HepG2 (cell line): ENCODE measurements around the gene PTPRH. TPM values are rescaled to one million over a fixed set of nuclear protein-coding genes. Genes with fewer than 3 reads are reported as not detected.

Source experiments
- AGO2 ChIP-seq: fragments of 200-400 bp; formaldehyde crosslinking; optimal IDR thresholded peaks from 2 replicates; pipeline ENCODE3; 2017; ENCODE audit warnings: mild to moderate bottlenecking, low read depth, low read length, moderate library complexity
- ATF1 ChIP-seq: IDR thresholded peaks from 2 replicates; pipeline ENCODE4 v1.6.1; 2016; ENCODE audit warnings: mild to moderate bottlenecking, control low read depth
- CCAR2 ChIP-seq: fragments of 200-400 bp; formaldehyde crosslinking; optimal IDR thresholded peaks from 2 replicates; pipeline ENCODE3; 2018; ENCODE audit warnings: low read depth, mild to moderate bottlenecking, low read length, moderate library complexity
- EZH2 ChIP-seq: conservative IDR thresholded peaks from 2 replicates; pipeline ENCODE4 v1.6.1; 2012; ENCODE audit warnings: mild to moderate bottlenecking, low read depth, low read length, moderate library complexity
- GMEB1 ChIP-seq: sonication (generic); formaldehyde crosslinking; IDR thresholded peaks from 2 replicates; pipeline ENCODE4 v1.5.1; 2020; ENCODE audit warnings: missing genetic modification reagents, mild to moderate bottlenecking, borderline replicate concordance
- JUNB ChIP-seq: sonication (generic); formaldehyde crosslinking; IDR thresholded peaks from 2 replicates; pipeline ENCODE4 v1.8.0; 2022; ENCODE audit warnings: missing genetic modification reagents, mild to moderate bottlenecking, borderline replicate concordance
- KLF11 ChIP-seq: IDR thresholded peaks from 2 replicates; pipeline ENCODE4 v1.6.1; 2016; ENCODE audit warnings: missing compliant biosample characterization
- KLF16 ChIP-seq, 2 experiments: sonication (generic) in 1 of 2; formaldehyde crosslinking in 1 of 2; IDR thresholded peaks; 2 replicates each; pipeline versions ENCODE4 v1.6.1 to v1.8.0; 2016 to 2023; ENCODE audit warnings: missing genetic modification reagents in 2 of 2, missing compliant biosample characterization in 1 of 2
- MAFG ChIP-seq: sonication (generic); formaldehyde crosslinking; IDR thresholded peaks from 2 replicates; pipeline ENCODE4 v1.5.1; 2020; ENCODE audit warnings: mild to moderate bottlenecking, missing genetic modification reagents
- MLLT10 ChIP-seq: sonication (generic); formaldehyde crosslinking; IDR thresholded peaks from 2 replicates; pipeline ENCODE4 v1.4.0; 2020; ENCODE audit warnings: missing genetic modification reagents
- NFE2L1 ChIP-seq: sonication (generic); formaldehyde crosslinking; IDR thresholded peaks from 2 replicates; pipeline ENCODE4 v1.4.0; 2020; ENCODE audit warnings: missing genetic modification reagents, mild to moderate bottlenecking, borderline replicate concordance
- PATZ1 ChIP-seq: sonication (generic); formaldehyde crosslinking; IDR thresholded peaks from 2 replicates; pipeline ENCODE4 v1.4.0; 2020; ENCODE audit warnings: missing genetic modification reagents
- SNAPC2 ChIP-seq: sonication (generic); formaldehyde crosslinking; IDR thresholded peaks from 2 replicates; pipeline ENCODE4 v1.8.1; 2022; ENCODE audit warnings: mild to moderate bottlenecking, missing genetic modification reagents
- SRSF4 ChIP-seq: fragments of 200-400 bp; formaldehyde crosslinking; IDR thresholded peaks from one replicate; pipeline ENCODE4 v1.6.1; 2018; ENCODE audit warnings: mild to moderate bottlenecking, low read depth, low read length, moderate library complexity; ENCODE audit not compliant: poor library complexity, severe bottlenecking
- THRA ChIP-seq: sonication (generic); formaldehyde crosslinking; IDR thresholded peaks from 2 replicates; pipeline ENCODE4 v1.4.0; 2020; ENCODE audit warnings: missing genetic modification reagents, borderline replicate concordance
- ZBTB44 ChIP-seq: sonication (generic); formaldehyde crosslinking; IDR thresholded peaks from 2 replicates; pipeline ENCODE4 v1.4.0; 2020; ENCODE audit warnings: missing genetic modification reagents
- ZKSCAN8 ChIP-seq: IDR thresholded peaks from 2 replicates; pipeline ENCODE4 v1.6.1; 2016; ENCODE audit warnings: borderline replicate concordance, missing genetic modification reagents, missing compliant biosample characterization
- ZNF547 ChIP-seq: sonication (generic); formaldehyde crosslinking; IDR thresholded peaks from 2 replicates; pipeline ENCODE4 v1.5.1; 2020; ENCODE audit warnings: mild to moderate bottlenecking, missing genetic modification reagents
- ZNF607 ChIP-seq: sonication (generic); formaldehyde crosslinking; IDR thresholded peaks from 2 replicates; pipeline ENCODE4 v1.5.1; 2020; ENCODE audit warnings: missing genetic modification reagents, mild to moderate bottlenecking, borderline replicate concordance
- polyA plus RNA-seq, 8 experiments: library from polyadenylated mRNA; depleted of rRNA in 3 of 8; stranded (reverse) in 7 of 8; unstranded in 1 of 8; fragments of >200 nt; fragmentation: Illumina TruSeq in 4 of 8; extraction: Trizol in 4 of 8; gene quantifications; 2 replicates each; pipeline versions ENCODE4 v1.2.1 to v1.2.3, GENCODE V29; 2011 to 2016; ENCODE audit warnings: low read depth in 4 of 8, missing spikeins in 1 of 8, mixed read lengths in 1 of 8; ENCODE audit not compliant: insufficient read depth in 1 of 8
- total RNA-seq, 5 experiments: library from RNA; depleted of rRNA; stranded (reverse); fragments of >200 nt; fragmentation: Illumina TruSeq; extraction: Trizol; gene quantifications; 2 replicates each; pipeline ENCODE4 v1.2.3, GENCODE V29; 2016; ENCODE audit warnings: low read depth in 1 of 5
- TF ChIP-seq, protein P1 (sequence below): sonication (generic); formaldehyde crosslinking; IDR thresholded peaks from 2 replicates; pipeline ENCODE4 v1.8.0; 2022; ENCODE audit warnings: mild to moderate bottlenecking, missing genetic modification reagents

Gene PTPRH
- total and polyA plus RNA-seq, 2 of the 13 experiments (the other 11 are each of a cell fraction or from before 2014, with no cell fraction given) = 14.7 to 125 TPM

DNA sequence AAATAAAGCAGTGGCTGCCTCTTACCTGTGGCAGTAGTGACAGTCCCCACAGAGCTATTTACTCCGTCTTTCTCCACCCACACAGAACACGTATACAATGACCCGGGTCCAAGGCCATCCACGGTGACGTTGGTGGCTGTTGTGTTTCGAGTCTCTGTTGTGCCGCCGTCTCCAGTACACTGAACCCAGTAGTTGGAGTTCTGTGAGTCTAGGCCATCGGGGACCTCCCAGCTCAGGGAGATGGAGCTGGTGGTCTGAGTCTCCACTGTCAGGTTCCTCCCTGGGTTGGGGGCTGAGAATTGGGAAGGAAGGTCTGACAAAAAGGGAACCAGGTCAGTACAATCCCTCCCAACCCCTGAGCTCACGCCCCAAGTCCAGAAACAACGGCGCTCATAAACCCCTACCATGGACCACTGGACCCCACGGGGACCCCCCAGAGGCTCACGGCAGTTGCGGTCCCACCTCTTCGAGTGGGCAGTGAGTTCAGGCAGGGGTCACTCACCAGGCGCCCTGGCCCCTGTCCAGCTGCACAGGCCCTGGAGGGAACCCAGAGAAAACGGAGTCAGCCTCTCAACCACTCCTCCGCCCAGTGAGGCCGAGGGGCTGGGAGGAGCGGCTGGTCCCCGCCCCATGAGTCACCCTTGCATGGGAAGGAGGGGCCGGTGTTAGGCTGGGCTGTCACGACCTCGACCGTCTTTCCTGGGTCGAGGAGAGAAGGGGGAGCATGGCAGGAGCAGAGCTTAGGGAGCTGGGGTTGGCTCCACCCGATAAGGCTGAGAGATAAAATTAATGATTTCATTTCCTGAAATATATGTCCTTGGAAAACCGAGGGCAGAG is 2.4 kb downstream of the PTPRH start (continued):
- TF ChIP-seq THRA (CRISPR knock-in tag) (peak; percentile 73; the same call in 1 of the 2 replicates), KLF16 (CRISPR knock-in tag; IDR thresholded peaks at IDR 0.05) (no peak; a peak in 1 of 4 replicates), JUNB (peak; percentile 81; the same call in 1 of the 2 replicates), ZKSCAN8 (CRISPR knock-in tag) (0 out of 2 replicates have a peak, but pooled peaks have one; percentile 38), MLLT10 (CRISPR knock-in tag) (no peak), CCAR2 (no peak), SRSF4 (no peak), ZNF547 (CRISPR knock-in tag) (peak; percentile 86), NFE2L1 (no peak), KLF11 (no peak), ATF1 (peak; percentile 84), MAFG (CRISPR knock-in tag) (no peak), ZBTB44 (CRISPR knock-in tag) (peak; percentile 26; the same call in 1 of the 2 replicates), PATZ1 (peak; percentile 79), SNAPC2 (CRISPR knock-in tag) (no peak), GMEB1 (CRISPR knock-in tag) (peak; percentile 64; the same call in 1 of the 2 replicates), AGO2 (peak; percentile 73), EZH2 (no peak), ZNF607 (CRISPR knock-in tag) (peak; percentile 81; the same call in 1 of the 2 replicates)
- TF ChIP-seq, protein P1, sequence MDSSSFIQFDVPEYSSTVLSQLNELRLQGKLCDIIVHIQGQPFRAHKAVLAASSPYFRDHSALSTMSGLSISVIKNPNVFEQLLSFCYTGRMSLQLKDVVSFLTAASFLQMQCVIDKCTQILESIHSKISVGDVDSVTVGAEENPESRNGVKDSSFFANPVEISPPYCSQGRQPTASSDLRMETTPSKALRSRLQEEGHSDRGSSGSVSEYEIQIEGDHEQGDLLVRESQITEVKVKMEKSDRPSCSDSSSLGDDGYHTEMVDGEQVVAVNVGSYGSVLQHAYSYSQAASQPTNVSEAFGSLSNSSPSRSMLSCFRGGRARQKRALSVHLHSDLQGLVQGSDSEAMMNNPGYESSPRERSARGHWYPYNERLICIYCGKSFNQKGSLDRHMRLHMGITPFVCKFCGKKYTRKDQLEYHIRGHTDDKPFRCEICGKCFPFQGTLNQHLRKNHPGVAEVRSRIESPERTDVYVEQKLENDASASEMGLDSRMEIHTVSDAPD (CRISPR knock-in tag) = peak; percentile 35; the same call in 1 of the 2 replicates
